SK-N-MC (cell line): ENCODE measurements around the gene ZBTB46.

Experiments
- EZH2 ChIP-seq: fragments of 200-600 bp; sonication (generic); IDR thresholded peaks from one replicate; pipeline ENCODE4 v1.6.1; 2017; ENCODE audit warnings: antibody characterized with exemption
- FOXP2 ChIP-seq: optimal IDR thresholded peaks from 2 replicates; pipeline ENCODE3; 2011; ENCODE audit warnings: mild to moderate bottlenecking, moderate library complexity; ENCODE audit not compliant: insufficient read depth; ENCODE audit errors: extremely low read length, control extremely low read depth
- POLR2AphosphoS5 ChIP-seq: IDR thresholded peaks from 2 replicates; pipeline ENCODE4 v1.6.1; 2012; ENCODE audit warnings: mild to moderate bottlenecking, low read depth, low read length, borderline replicate concordance

DNA sequence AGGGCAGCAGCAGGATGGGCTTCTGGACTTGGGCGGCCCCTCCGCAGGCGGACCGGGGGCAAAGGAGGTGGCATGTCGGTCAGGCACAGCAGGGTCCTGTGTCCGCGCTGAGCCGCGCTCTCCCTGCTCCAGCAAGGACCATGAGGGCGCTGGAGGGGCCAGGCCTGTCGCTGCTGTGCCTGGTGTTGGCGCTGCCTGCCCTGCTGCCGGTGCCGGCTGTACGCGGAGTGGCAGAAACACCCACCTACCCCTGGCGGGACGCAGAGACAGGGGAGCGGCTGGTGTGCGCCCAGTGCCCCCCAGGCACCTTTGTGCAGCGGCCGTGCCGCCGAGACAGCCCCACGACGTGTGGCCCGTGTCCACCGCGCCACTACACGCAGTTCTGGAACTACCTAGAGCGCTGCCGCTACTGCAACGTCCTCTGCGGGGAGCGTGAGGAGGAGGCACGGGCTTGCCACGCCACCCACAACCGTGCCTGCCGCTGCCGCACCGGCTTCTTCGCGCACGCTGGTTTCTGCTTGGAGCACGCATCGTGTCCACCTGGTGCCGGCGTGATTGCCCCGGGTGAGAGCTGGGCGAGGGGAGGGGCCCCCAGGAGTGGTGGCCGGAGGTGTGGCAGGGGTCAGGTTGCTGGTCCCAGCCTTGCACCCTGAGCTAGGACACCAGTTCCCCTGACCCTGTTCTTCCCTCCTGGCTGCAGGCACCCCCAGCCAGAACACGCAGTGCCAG is 134.3 kb downstream of the ZBTB46 start, which contains the start of gene TNFRSF6B:
- no peak for TF ChIP-seq FOXP2
- no peak for TF ChIP-seq POLR2AphosphoS5
- no peak for TF ChIP-seq EZH2
